ENCODE measurements around the gene SERF2. TPM values are rescaled to one million over a fixed set of nuclear protein-coding genes. Genes with fewer than 3 reads are reported as not detected.
"Not testable (repeated sequence)": the region's sequence is repeated elsewhere in the genome, so short reads cannot be mapped to it uniquely, and the experiment has no call there.

SERF2 gene
- polyA plus RNA-seq (2013, experiment 1 of 2), result 1,040 TPM
- polyA plus RNA-seq (2013, experiment 2 of 2), result 905 TPM

- H3K4me1 ChIP-seq (ENCODE audit: control insufficient read depth, insufficient read depth, low read length, poor library complexity, severe bottlenecking), result peaks cover 38% of the 10 kb centered on the region
- 0% methylated on average over 38 to 59 of the region's 66 CpGs for WGBS, 2 experiments (ENCODE audit: insufficient coverage in 2 of 2)
- peak within 1 kb of the TSS; percentile 100 for H3K4me3 ChIP-seq (ENCODE audit: extremely low read depth, insufficient read depth, low read length, poor library complexity, severe bottlenecking)
These were observed at the start of gene SERF2 for GRCh38 chr15:43791993-43792760. SERF2 (plus strand) TSS chr15:43792320; CDS start chr15:43792377, 57 bp downstream.

GRCh38 chr15:43746245-43746902, 45.7 kb upstream of the SERF2 start, which contains the start of gene PDIA3:
PDIA3 (plus strand) TSS chr15:43746438; CDS start chr15:43746540, 102 bp downstream.
- not testable (repeated sequence) for H3K4me1 ChIP-seq (ENCODE audit: control insufficient read depth, insufficient read depth, low read length, poor library complexity, severe bottlenecking); H3K9me3 ChIP-seq (ENCODE audit: control insufficient read depth, low read length)
- 0 to 1% methylated on average over 35 to 74 of the region's 84 CpGs for WGBS, 2 experiments (ENCODE audit: insufficient coverage in 2 of 2)
- Histone ChIP-seq H3K27ac (ENCODE audit: low read depth, low read length, severe bottlenecking) (peak within 1 kb of the TSS; percentile 91), H3K4me3 (ENCODE audit: extremely low read depth, insufficient read depth, low read length, poor library complexity, severe bottlenecking) (peak within 1 kb of the TSS; percentile 72), H3K36me3 (ENCODE audit: control insufficient read depth, insufficient read depth, low read length) (peaks cover 22% of the 10 kb centered on the region)

More at GRCh38 chr15:43791993-43792760, at the start of gene SERF2:
- H3K9me3 ChIP-seq (ENCODE audit: control insufficient read depth, low read length), result no peaks in the 10 kb centered on the region
- peaks cover 43% of the 10 kb centered on the region for H3K36me3 ChIP-seq (ENCODE audit: control insufficient read depth, insufficient read depth, low read length)
- H3K27ac ChIP-seq (ENCODE audit: low read depth, low read length, severe bottlenecking), result peak within 1 kb of the TSS; percentile 97

- WGBS, 2 experiments (ENCODE audit: insufficient coverage in 2 of 2), result 0% methylated on average over 2 to 4 of the region's 12 CpGs
- peak overlapping the region; percentile 72 for H3K4me3 ChIP-seq (ENCODE audit: extremely low read depth, insufficient read depth, low read length, poor library complexity, severe bottlenecking)
- H3K4me1 ChIP-seq (ENCODE audit: control insufficient read depth, insufficient read depth, low read length, poor library complexity, severe bottlenecking); H3K9me3 ChIP-seq (ENCODE audit: control insufficient read depth, low read length): not testable (repeated sequence)
- peaks cover 28% of the 10 kb centered on the region for H3K36me3 ChIP-seq (ENCODE audit: control insufficient read depth, insufficient read depth, low read length)
- H3K27ac ChIP-seq (ENCODE audit: low read depth, low read length, severe bottlenecking), result peak overlapping the region; percentile 91
These were observed 45.2 kb upstream of the SERF2 start for GRCh38 chr15:43746903-43747309.

- H3K36me3 ChIP-seq (ENCODE audit: control insufficient read depth, insufficient read depth, low read length), result peaks cover 42% of the 10 kb centered on the region
- H3K9me3 ChIP-seq (ENCODE audit: control insufficient read depth, low read length), result no peaks in the 10 kb centered on the region
- peaks cover 5% of the 10 kb centered on the region for H3K4me1 ChIP-seq (ENCODE audit: control insufficient read depth, insufficient read depth, low read length, poor library complexity, severe bottlenecking)
- H3K27ac ChIP-seq (ENCODE audit: low read depth, low read length, severe bottlenecking), result no peak overlapping the region
- WGBS, 2 experiments (ENCODE audit: insufficient coverage in 2 of 2), result 88% methylated on average over 1 of the region's 3 CpGs; no CpG with 5 or more reads in 1 of the 2 experiments
- H3K4me3 ChIP-seq (ENCODE audit: extremely low read depth, insufficient read depth, low read length, poor library complexity, severe bottlenecking), result peak overlapping the region; percentile 72
These were observed 43.7 kb upstream of the SERF2 start for GRCh38 chr15:43748376-43748775.

GRCh38 chr15:43749690-43750345, 42.3 kb upstream of the SERF2 start:
- H3K27ac ChIP-seq (ENCODE audit: low read depth, low read length, severe bottlenecking), result no peak overlapping the region

GRCh38 chr15:43751885-43752284, 40.2 kb upstream of the SERF2 start:
- peaks cover 75% of the 10 kb centered on the region for H3K36me3 ChIP-seq (ENCODE audit: control insufficient read depth, insufficient read depth, low read length)
- no peaks in the 10 kb centered on the region for H3K9me3 ChIP-seq (ENCODE audit: control insufficient read depth, low read length)
- peaks cover 5% of the 10 kb centered on the region for H3K4me1 ChIP-seq (ENCODE audit: control insufficient read depth, insufficient read depth, low read length, poor library complexity, severe bottlenecking)
- H3K27ac ChIP-seq (ENCODE audit: low read depth, low read length, severe bottlenecking), result no peak overlapping the region
- no peak overlapping the region for H3K4me3 ChIP-seq (ENCODE audit: extremely low read depth, insufficient read depth, low read length, poor library complexity, severe bottlenecking)
- 94 to 98% methylated on average over 4 of the region's 6 CpGs for WGBS, 2 experiments (ENCODE audit: insufficient coverage in 2 of 2)

More at GRCh38 chr15:43749690-43750345, 42.3 kb upstream of the SERF2 start:
- Histone ChIP-seq H3K36me3 (ENCODE audit: control insufficient read depth, insufficient read depth, low read length) (peaks cover 56% of the 10 kb centered on the region), H3K9me3 (ENCODE audit: control insufficient read depth, low read length) (no peaks in the 10 kb centered on the region), H3K4me3 (ENCODE audit: extremely low read depth, insufficient read depth, low read length, poor library complexity, severe bottlenecking) (no peak overlapping the region), H3K4me1 (ENCODE audit: control insufficient read depth, insufficient read depth, low read length, poor library complexity, severe bottlenecking) (peaks cover 5% of the 10 kb centered on the region)
- 91 to 98% methylated on average over 6 to 10 of the region's 12 CpGs for WGBS, 2 experiments (ENCODE audit: insufficient coverage in 2 of 2)

- Histone ChIP-seq H3K36me3 (ENCODE audit: control insufficient read depth, insufficient read depth, low read length) (peaks cover 98% of the 10 kb centered on the region), H3K27ac (ENCODE audit: low read depth, low read length, severe bottlenecking) (no peak overlapping the region), H3K9me3 (ENCODE audit: control insufficient read depth, low read length) (no peaks in the 10 kb centered on the region), H3K4me3 (ENCODE audit: extremely low read depth, insufficient read depth, low read length, poor library complexity, severe bottlenecking) (no peak overlapping the region), H3K4me1 (ENCODE audit: control insufficient read depth, insufficient read depth, low read length, poor library complexity, severe bottlenecking) (no peaks in the 10 kb centered on the region)
- WGBS, 2 experiments (ENCODE audit: insufficient coverage in 2 of 2), result 90 to 98% methylated on average over 5 to 6 of the region's 6 CpGs
These were observed 29.3 kb upstream of the SERF2 start for GRCh38 chr15:43762824-43763223.

GRCh38 chr15:43763819-43764446, 28.2 kb upstream of the SERF2 start:
- WGBS, 2 experiments (ENCODE audit: insufficient coverage in 2 of 2), result 78 to 100% methylated on average over 1 of the region's 2 CpGs
- no peak overlapping the region for H3K27ac ChIP-seq (ENCODE audit: low read depth, low read length, severe bottlenecking)
- peaks cover 98% of the 10 kb centered on the region for H3K36me3 ChIP-seq (ENCODE audit: control insufficient read depth, insufficient read depth, low read length)
- H3K9me3 ChIP-seq (ENCODE audit: control insufficient read depth, low read length), result no peaks in the 10 kb centered on the region
- H3K4me1 ChIP-seq (ENCODE audit: control insufficient read depth, insufficient read depth, low read length, poor library complexity, severe bottlenecking), result no peaks in the 10 kb centered on the region
- no peak overlapping the region for H3K4me3 ChIP-seq (ENCODE audit: extremely low read depth, insufficient read depth, low read length, poor library complexity, severe bottlenecking)

GRCh38 chr15:43769584-43770228, 22.4 kb upstream of the SERF2 start:
- 67 to 77% methylated on average over 1 to 2 of the region's 5 CpGs for WGBS, 2 experiments (ENCODE audit: insufficient coverage in 2 of 2)
- no peaks in the 10 kb centered on the region for H3K4me1 ChIP-seq (ENCODE audit: control insufficient read depth, insufficient read depth, low read length, poor library complexity, severe bottlenecking)
- peaks cover 94% of the 10 kb centered on the region for H3K36me3 ChIP-seq (ENCODE audit: control insufficient read depth, insufficient read depth, low read length)
- H3K9me3 ChIP-seq (ENCODE audit: control insufficient read depth, low read length), result no peaks in the 10 kb centered on the region
- H3K4me3 ChIP-seq (ENCODE audit: extremely low read depth, insufficient read depth, low read length, poor library complexity, severe bottlenecking), result no peak overlapping the region
- H3K27ac ChIP-seq (ENCODE audit: low read depth, low read length, severe bottlenecking), result no peak overlapping the region

- 95 to 100% methylated on average over 2 of the region's 2 CpGs for WGBS, 2 experiments (ENCODE audit: insufficient coverage in 2 of 2)
These were observed 20.3 kb upstream of the SERF2 start for GRCh38 chr15:43771816-43772215.

More at GRCh38 chr15:43771816-43772215, 20.3 kb upstream of the SERF2 start:
- no peaks in the 10 kb centered on the region for H3K4me1 ChIP-seq (ENCODE audit: control insufficient read depth, insufficient read depth, low read length, poor library complexity, severe bottlenecking)
- no peak overlapping the region for H3K27ac ChIP-seq (ENCODE audit: low read depth, low read length, severe bottlenecking)
- peaks cover 73% of the 10 kb centered on the region for H3K36me3 ChIP-seq (ENCODE audit: control insufficient read depth, insufficient read depth, low read length)
- no peak overlapping the region for H3K4me3 ChIP-seq (ENCODE audit: extremely low read depth, insufficient read depth, low read length, poor library complexity, severe bottlenecking)
- no peaks in the 10 kb centered on the region for H3K9me3 ChIP-seq (ENCODE audit: control insufficient read depth, low read length)

All from mesodermal cell (in vitro differentiated cells).